Ramos (cell line): Measurements from ENCODE around the gene MOSMO.
"Not testable (repeated sequence)": the region's sequence is repeated elsewhere in the genome, so short reads cannot be mapped to it uniquely, and the experiment has no call there.

ENCODE experiments used
- in situ Hi-C: fragments of 300-500 bp; cut with MboI; formaldehyde crosslinking; loops from one replicate; pipeline ENCODE4 v1.14.3; 2022; ENCODE audit warnings: low sequenced_read_pairs; ENCODE audit not compliant: unreplicated experiment

Gene MOSMO

DNA sequence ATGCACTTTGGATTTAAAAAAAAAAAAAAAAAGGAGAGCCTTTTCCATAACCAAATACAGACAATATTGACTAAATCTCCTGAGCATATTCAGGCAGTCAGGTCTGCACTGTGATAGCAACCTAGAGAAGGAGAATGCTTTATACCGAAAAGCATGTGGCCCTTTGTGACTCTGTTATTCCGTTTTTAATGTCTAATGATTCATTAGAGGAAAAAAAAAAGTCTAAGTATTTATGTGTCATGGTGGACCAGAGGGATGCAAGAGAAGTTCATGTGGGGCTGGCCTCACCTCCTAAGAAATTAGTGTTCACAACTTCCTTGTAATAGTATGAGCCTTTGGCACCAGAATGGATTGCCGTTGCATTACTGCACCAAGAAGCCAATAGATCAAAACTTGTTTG lies 73.1 kb downstream of the MOSMO start:
- in situ Hi-C loops, result no loop called here

DNA sequence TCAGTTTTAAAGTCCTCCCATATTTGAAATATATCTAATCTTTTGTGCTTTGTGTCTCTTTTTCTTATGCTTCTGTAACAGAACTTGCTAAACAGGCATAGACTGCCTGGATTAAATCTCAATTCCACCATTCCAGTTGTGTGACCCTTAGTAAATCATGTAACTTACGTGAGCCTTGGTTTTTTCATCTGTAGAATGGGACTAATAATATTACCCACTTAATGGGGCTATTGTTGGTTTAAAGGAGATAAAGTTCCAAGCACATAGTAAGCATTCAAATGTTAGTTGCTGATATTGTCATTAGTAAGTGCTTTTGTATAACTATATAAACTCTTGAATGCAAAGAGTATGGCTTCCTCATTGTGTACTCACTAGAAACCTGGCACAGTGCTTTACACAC lies 78.5 kb downstream of the MOSMO start:
- in situ Hi-C loops, result loop anchor here (5.0 kb wide), 1 partner anchor 84 kb away; the partner anchor contains the start of gene PDZD9

DNA sequence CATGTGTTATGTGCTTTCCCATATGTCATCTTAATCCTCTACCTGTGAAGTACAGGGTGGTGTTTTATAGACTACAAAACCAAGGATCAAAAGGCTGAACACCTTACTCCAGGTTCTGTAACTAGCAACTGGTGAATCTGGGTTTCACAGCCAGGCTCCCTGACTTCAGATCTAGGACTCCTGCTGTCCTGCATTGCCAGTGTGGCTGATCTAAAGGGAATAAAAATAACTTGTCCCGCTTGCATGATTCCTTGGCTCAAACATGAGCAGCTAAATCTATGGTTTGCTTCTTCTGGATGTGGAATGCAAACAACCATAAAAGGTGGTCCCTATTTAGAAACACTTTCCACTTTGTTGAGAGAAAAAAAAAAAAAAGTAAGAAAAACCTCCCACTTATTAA lies 80.7 kb downstream of the MOSMO start:
- in situ Hi-C loops, result loop anchor here (5.0 kb wide), 1 partner anchor 86 kb away; the partner anchor contains the start of gene PDZD9

DNA sequence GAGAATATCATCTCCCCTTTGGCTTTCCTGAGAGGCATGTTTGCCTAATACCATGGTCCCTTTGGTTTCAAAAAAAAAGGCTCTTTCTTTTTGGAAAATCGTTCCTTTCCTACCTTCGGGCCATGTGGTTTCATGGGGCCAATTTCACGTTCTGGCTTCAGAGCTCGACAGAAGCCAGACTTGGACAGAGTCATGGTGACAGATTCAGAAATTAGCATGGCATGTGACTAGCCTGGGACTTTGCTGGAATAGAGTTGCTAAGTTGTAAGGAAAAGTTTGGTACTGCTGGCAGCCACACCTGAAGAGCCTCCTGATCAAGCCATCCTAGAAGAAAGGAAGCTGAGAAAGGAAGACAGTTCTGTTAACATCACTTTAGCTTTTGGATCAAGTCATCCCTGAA lies 82.0 kb downstream of the MOSMO start:
- in situ Hi-C loops, result loop anchor here (5.0 to 10.0 kb wide), 2 partner anchors 88 to 95 kb away; partner anchors contain the start of gene PDZD9

DNA sequence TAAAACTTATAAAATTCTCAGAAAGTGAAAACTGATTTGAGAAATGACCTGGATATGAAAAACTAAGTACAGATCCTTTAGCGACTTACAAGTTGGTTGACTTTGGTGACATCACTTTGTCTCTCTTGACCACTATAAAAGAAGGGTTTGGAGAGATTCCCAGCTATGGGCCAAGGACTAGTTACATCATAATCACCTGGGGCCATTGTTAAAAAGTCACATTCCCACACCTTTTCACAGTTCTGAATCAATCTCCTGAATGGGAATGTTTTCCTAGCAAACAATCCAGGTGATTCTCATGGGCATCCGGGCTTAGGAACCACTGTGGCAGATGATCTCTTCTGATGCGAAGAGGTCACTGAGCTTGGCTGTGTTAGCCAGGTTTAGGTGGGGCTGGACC lies 83.8 kb downstream of the MOSMO start:
- in situ Hi-C loops, result loop anchor here (10.0 kb wide), 1 partner anchor 93 kb away; no protein-coding TSS in a partner anchor

DNA sequence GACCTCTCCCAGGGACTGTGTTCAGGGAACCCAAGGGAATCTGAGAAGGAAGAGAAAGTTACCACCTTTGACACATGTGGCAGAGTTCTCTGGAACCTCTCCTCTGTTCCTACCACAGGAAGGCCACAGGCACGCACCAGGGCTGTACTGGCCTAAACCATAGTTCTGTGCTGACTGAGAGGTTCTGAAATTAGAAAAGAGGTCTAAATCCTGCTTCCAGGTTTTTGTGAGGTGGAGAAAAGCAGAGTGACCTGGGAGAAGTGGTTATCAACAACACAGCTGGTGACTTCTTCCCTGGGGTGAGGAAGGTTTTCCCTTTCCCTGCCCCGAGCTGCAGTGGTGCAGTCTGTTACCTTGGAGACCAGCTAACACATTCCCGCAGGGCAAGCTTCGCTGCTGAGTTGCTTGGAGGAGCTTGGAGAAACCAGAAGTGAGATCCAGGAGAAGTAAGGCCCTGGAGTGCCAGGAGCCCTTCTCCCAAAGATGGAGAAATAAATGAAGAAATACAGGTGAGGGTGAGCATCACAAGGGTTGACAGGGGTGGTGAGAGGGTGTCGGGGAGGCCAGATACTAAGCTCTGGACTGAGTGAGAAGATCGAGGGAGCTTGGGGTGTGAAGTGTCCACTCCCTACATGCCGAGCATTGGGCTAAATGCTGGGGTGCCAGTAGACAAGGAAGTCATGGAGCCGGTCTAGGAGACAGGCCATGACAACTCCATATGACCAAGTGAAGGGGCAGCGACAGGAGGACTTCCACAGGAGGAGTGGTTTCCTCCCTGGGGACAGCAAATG lies 84.4 kb downstream of the MOSMO start, which contains the start of gene VWA3A:
Gene VWA3A, plus strand, starts transcription at position 399 of the 791 bp plus-strand sequence. Its CDS starts 97 bp downstream, at position 496.
- in situ Hi-C loops, result loop anchor here (10.0 kb wide), 1 partner anchor 92 kb away; no protein-coding TSS in a partner anchor

DNA sequence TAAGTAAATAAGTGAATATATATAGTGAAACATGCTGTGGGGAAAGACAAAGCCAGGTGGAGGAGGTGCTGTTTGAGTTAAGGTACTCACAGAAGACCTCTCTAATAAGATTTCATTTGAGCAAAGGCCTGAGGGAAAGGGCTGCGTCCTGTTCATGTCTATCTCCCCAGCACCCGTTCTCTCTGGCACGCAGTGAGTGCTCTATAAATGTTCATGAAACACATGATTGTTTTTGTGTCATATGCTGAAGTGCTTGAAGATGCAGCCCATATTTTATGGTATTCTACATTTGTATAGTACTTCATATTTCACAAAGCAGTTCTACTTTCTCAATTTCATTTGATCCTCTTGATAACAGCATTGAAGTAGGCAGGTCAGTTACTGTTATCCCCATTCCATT lies 85.4 kb downstream of the MOSMO start:
- in situ Hi-C loops, result loop anchor here (10.0 kb wide), 1 partner anchor 91 kb away; no protein-coding TSS in a partner anchor

DNA sequence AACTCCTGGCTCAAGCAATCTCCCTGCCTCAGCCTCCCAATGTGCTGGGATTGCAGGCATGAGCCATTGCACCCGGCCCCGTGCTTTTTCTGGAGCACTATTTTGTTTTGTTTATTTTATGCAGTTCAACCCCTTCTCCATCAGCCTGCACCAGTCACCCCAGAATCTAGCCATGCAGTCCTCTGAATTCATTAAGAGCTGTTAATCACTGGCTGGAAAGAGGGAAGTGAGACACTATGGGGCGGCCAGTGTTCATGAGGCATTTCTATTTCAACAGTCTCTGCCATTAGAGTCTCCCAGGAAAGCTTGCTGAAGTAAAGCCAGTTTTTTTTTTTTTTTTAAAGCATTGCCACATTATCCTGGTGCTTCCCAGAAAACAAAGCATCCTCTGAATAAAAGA lies 86.1 kb downstream of the MOSMO start:
- in situ Hi-C loops, result loop anchor here (10.0 kb wide), 1 partner anchor 91 kb away; no protein-coding TSS in a partner anchor

DNA sequence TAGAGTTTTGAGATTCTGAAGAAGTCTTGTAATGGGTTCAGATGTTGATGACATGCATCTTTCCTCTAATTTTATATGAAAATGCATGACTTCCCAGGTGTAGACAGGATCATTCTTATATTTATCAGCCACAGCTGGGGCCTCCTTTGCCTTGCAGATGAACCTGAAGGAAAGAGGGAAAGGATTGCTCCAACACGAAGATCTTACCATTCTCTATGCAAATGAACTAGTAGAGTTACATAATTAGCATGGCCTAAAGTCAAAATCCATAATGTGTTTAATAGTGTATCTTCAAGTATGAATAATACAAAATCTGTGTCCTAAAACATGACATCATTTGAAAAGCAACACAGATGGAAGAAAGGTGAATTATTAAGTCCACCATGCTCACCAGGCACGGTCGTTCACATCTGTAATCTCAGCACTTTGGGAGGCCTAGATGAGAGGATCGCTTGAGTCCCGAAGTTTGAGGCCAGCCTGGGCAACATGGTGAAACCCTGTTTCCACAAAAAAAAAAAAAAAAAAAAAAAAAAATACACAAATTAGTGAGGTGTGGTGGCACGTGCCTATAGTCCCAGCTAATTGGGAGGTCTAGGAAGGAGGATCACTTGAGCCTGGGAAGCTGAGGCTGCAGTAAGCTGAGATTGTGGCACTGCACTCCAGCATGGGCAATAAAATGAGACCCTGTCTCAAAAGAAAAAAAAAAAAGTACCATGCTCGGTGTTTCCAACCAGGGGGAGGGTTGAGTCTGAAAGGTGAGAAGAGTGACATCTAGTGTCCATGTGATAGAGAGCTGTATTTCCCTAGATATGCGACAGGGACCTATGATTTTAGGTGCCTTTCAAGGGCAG lies 90.7 kb downstream of the MOSMO start:
- in situ Hi-C loops, result loop anchor here (10.0 kb wide), 1 partner anchor 86 kb away; no protein-coding TSS in a partner anchor

DNA sequence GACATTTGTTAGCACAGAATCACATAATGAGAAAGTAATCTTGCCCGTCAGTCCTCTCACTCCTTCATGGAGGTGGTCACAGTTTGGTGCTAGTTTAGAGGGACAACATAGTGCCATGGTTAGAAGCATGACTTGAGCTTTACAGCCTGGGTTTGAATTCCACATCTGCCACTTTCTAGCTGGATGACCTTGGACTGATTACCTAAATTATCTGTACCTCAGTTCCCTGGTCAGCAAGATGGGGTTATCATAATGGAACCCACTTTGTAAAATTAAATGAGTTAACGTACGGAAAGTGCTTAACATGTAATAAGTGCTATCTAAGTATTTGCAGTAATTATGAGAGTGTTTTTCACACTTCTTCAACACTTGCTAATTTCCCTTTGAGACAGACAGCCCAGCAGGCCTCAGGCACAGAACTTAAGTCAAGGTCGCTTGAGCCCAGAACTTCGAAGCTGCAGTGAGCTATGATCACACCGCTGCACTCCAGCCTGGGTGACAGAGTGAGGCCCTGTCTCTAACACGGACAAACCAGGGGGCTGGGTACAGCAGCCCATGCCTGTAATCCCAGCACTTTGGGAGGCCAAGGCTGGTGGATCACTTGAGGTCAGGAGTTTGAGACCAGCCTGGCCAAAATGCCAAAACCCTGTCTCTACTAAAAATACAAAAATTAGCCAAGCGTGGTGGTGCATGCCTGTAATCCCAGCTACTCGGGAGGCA lies 91.5 kb downstream of the MOSMO start:
- in situ Hi-C loops, result loop anchor here (10.0 kb wide), 1 partner anchor 85 kb away; no protein-coding TSS in a partner anchor

DNA sequence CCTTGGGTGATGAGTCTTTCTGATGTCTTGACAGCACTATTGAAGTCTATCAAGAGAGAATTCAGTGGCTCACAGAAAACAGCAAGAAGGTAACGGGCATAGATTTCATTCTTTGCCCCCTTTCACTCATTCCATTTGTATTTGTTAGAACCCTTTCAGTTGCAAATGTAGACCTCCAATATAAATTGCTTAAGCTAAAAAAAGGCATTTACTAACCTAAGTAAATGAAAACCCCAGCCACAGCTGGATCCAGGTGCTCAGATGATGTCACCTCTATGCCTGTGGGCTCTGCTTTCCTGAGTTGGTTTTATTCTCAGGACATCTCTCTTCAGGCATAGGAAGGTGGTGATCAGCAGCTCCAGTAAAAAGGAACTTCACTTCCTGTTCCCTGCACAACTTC lies 95.5 kb downstream of the MOSMO start:
- in situ Hi-C loops, result no loop called here

DNA sequence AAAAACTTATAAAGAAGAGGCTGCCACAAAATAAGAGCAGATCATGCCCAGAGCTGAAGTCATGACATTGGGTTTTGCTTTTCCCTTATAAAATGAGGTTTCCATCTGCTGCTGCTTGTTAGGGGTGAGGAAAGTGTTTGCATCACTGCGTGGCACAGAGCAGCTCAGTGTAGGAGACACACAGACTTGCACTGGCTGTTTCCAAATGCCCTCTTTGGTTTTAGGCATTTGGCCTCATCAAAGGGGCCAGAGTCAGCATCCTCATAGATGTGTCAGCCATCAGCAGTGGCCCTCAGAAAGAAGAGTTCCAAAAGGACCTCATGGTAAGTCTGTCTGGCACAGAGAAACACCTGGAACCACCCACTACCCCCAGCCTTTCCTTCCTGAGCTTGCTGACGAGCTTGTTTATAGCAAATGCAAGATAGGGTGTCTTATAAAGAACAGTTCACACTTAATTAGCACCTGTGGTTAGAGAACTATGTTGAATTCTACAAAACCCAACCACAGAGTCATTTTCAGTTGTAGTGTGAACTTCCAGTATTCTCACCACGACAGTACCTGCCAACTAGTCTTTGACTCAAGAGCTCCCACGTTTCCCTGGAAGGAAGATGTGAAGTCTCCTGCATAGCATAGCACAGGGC lies 101.5 kb downstream of the MOSMO start:
- in situ Hi-C loops, result no loop called here

DNA sequence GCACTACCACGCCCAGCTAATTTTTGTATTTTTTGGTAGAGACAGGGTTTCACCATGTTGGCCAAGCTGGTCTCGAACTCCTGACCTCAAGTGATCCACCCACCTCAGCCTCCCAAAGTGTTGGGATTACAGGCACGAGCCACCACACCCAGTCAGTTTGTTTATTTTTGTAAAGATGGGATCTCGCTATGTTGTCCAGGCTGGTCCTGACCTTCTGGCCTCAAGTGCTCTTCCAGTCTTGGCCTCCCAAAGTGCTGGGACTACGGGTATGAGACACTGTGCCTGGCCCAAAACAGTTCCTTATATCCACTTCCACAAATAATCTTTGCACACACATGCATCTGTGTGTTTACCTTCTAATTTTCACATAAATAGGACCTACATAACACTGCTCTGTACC lies 103.7 kb downstream of the MOSMO start:
- in situ Hi-C loops, result not testable (repeated sequence)

DNA sequence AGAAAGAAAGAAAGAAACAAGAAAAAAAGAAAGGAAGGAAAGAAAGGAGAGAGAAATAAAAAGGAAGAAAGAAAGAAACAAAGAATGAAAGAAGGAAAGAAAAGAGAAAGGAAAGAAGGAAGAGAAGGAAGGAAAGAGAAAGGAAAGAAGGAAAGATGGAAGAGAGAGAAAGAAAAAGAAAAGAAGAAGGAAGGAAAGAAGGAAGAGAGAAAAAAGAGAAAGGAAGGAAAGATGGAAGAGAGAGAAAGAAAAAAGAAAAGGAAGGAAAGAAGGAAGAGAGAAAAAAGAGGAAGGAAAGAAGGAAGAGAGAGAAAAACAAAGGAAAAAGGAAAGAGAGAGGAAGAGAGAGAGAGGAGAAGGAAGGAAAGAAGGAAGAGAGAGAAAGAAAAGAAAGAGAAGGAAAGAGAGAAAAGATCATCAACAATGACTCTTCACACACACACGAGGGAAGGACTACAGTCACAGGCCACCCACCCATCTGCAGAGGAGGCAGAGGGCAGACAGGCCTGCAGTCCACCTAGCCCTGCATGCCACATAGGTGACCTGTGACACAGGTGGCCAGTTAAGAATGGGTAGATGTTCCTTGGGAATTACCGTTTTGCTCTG lies 108.3 kb downstream of the MOSMO start:
- in situ Hi-C loops, result no loop called here

DNA sequence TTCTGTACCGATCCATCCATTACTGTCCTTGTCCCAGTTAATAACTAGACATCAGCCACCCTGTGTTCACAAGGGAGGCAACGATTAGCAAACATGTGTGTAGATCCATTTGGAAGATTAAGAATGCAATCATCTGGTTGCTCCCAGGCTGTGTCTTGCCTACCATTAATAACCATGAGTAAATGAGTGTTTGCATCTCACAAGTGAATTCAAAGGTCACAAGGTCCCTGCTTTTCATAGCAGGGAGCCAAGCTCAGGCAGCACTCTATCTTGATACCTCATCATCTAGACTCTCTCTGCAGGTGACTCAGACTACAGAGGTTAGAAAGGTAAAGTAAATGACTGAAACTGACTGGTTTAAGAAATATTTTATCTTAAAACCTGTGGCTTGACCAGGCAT lies 109.7 kb downstream of the MOSMO start:
- in situ Hi-C loops, result no loop called here

DNA sequence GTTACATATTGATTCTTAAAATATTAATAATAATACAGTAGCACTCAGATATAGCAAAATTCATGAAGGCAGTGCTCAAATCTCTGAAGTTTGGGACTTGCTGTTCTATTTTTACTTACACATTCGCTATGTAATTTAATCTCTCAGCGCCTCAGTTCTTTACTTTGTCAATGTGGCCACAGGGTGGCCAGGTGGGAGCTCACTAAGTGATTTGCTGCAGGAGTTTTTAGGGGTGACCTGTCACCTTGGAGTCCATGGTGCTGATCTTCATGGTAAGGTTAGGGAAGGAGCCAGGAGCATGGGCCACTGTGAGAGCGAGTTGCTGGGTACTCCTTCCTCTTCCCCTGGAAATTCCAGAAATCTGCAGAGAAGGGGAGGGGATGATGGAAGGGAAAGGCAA lies 112.5 kb downstream of the MOSMO start:
- in situ Hi-C loops, result no loop called here

DNA sequence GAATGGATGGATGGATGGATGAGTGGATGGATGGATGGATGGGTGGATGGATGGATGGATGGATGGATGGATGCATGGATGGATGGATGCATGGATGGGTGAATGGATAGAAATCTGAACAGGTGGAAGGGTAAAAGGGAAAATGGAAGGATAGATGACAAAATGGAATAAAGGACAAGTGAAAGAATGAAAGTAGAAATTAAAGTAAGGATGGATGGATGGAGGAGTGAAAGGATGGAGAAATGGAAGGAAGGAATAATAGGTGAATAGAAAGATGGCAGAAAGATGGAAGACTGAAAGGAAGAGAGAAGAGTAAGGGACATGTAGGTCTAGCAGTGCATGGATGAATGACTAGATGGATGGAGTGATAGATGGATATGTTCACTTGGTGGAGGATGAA lies 114.3 kb downstream of the MOSMO start:
- in situ Hi-C loops, result no loop called here

DNA sequence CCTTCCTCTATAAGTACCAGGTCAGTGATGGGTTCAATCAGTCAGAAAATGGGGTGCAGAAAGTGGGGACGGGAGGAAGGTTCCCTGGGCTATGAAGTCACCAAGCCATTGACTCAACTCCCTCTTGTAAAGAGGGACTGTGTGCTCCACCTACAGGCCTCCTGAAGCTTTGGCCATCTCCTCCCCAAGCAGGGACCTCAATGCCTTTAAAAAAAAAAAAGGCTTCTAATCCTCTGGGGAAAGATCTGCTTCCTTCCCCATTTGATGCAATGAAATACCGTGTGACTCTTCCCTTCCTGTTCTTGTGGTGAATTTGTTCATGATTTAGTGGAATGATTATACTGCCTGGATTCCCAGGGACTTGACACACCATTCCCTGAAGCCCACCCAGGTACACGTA lies 115.2 kb downstream of the MOSMO start:
- in situ Hi-C loops, result no loop called here
